ENCODE results near the gene HAO2. TPM values are rescaled to one million over a fixed set of nuclear protein-coding genes. Genes with fewer than 3 reads are reported as not detected.

HAO2 gene
- total and polyA plus RNA-seq, 2 donors (not counting 3 experiments of a cell fraction or from before 2014, with no cell fraction given): not detected

- Histone ChIP-seq H3K9ac (replicated peaks; ENCODE audit: extremely low read depth, insufficient read depth, low read length) (no peak overlapping the region), H3K9me1 (replicated peaks; ENCODE audit: control insufficient read depth, extremely low read depth, insufficient read depth, low read length) (no peaks in the 10 kb centered on the region), H3K36me3 (ENCODE audit: control insufficient read depth in 2 of 2, extremely low read depth in 1 of 2, insufficient read depth in 2 of 2, low read length in 2 of 2) (no peaks in the 10 kb centered on the region), H3K27ac (ENCODE audit: insufficient read depth, low read depth, low read length) (no peak overlapping the region), H3K79me2 (ENCODE audit: control insufficient read depth, insufficient read depth, low read length) (no peaks in the 10 kb centered on the region), H3K9me3 (replicated peaks; ENCODE audit: control insufficient read depth, insufficient read depth, low read length) (no peaks in the 10 kb centered on the region), H3K4me1 (ENCODE audit: control insufficient read depth, extremely low read depth, insufficient read depth, low read length) (peaks cover 2% of the 10 kb centered on the region), H2AFZ (ENCODE audit: low read depth, low read length) (peak overlapping the region; percentile 80), H3K4me2 (ENCODE audit: insufficient read depth, low read length) (peak overlapping the region; percentile 74), H3K4me3 (replicated peaks in 1 of 3; ENCODE audit: insufficient read depth in 1 of 3, low read depth in 1 of 3, low read length in 3 of 3) (peak overlapping the region; percentile 24 to 33 (median 31)), H3K27me3 (ENCODE audit: control insufficient read depth in 2 of 2, insufficient read depth in 2 of 2, low read length in 2 of 2) (peaks cover 2 to 3% of the 10 kb centered on the region in 2 experiments), H4K20me1 (replicated peaks; ENCODE audit: control insufficient read depth, extremely low read depth, insufficient read depth, low read length) (no peaks in the 10 kb centered on the region)
- intact Hi-C loops (cut with micrococcal nuclease) (loop anchor here (1.0 to 2.0 kb wide), 3 partner anchors 41 to 52 kb away; no protein-coding TSS in a partner anchor), dilution Hi-C loops (cut with MboI; ENCODE audit: extremely low pct_ligation_motif_present, low sequenced_read_pairs) (no loop called here)
- DNase-seq (ENCODE audit: low read depth, low spot score) (peak; percentile 50), FAIRE-seq (no peak)
- TF ChIP-seq, protein P1, sequence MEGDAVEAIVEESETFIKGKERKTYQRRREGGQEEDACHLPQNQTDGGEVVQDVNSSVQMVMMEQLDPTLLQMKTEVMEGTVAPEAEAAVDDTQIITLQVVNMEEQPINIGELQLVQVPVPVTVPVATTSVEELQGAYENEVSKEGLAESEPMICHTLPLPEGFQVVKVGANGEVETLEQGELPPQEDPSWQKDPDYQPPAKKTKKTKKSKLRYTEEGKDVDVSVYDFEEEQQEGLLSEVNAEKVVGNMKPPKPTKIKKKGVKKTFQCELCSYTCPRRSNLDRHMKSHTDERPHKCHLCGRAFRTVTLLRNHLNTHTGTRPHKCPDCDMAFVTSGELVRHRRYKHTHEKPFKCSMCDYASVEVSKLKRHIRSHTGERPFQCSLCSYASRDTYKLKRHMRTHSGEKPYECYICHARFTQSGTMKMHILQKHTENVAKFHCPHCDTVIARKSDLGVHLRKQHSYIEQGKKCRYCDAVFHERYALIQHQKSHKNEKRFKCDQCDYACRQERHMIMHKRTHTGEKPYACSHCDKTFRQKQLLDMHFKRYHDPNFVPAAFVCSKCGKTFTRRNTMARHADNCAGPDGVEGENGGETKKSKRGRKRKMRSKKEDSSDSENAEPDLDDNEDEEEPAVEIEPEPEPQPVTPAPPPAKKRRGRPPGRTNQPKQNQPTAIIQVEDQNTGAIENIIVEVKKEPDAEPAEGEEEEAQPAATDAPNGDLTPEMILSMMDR (IDR thresholded peaks at IDR 0.05; ENCODE audit: extremely low read depth in 1 of 2, insufficient read depth in 1 of 2, low read depth in 1 of 2, low read length in 2 of 2): peak; percentile 61 to 78
- TF ChIP-seq MYC (IDR thresholded peaks at IDR 0.05; ENCODE audit: low read depth, low read length): no peak
- ChIA-PET CTCF (interaction anchor here (0.7 to 4.1 kb wide), 8 partner anchors 8 to 52 kb away, joined by 3 to 41 read pairs (median 3); no protein-coding TSS in a partner anchor), POLR2A (no interaction called here)
- BruUV-seq (replicated peaks): no TSS peak
Measured at GRCh38 chr1:119327450-119328155, 41.0 kb upstream of the HAO2 start.

All from endothelial cell of umbilical vein (primary cell).